PC-3 (cell line): ENCODE data around the gene CHD9. TPM values are rescaled to one million over a fixed set of nuclear protein-coding genes. Genes with fewer than 3 reads are reported as not detected.
A peak's percentile ranks its signal among the peaks of the same experiment; 100 is the strongest.

Experiments used
- ATAC-seq: fragments of 200-7000 bp; cut with Tn5 transposase; 2 replicates; pipeline ENCODE4 v1.9.1; 2020; ENCODE audit warnings: mild to moderate bottlenecking, moderate library complexity
- BruUV-seq: library from RNA; stranded (reverse); fragments of 400-500 nt; replicated peaks from 2 replicates; lab custom pipeline; 2021; lab: Mats Ljungman, UMichigan
- CTCF ChIA-PET: fragments of 300-600 bp; sonication (Branson Sonifier 250); formaldehyde crosslinking; loops from one replicate; lab custom pipeline; 2022; ENCODE audit warnings: antibody characterized with exemption; lab: Charles Lee
- POLR2A ChIA-PET: fragments of 300-600 bp; sonication (Branson Sonifier 250); formaldehyde crosslinking; loops from one replicate; lab custom pipeline; 2022; ENCODE audit warnings: antibody characterized with exemption; ENCODE audit not compliant: unreplicated experiment; lab: Charles Lee
- DNase-seq: peaks from one replicate; pipeline ENCODE4 v3.0.0-alpha.2; 2015
- H2AFZ ChIP-seq: fragments of 300-600 bp; sonication (generic); 2 replicates; pipeline ENCODE4 v1.6.0; 2016; ENCODE audit warnings: antibody characterized with exemption, low read length
- H3F3A ChIP-seq: fragments of 300-600 bp; sonication (generic); one replicate; pipeline ENCODE4 v1.6.0; 2017; ENCODE audit warnings: antibody characterized with exemption, low read length, control low read depth, mild to moderate bottlenecking; ENCODE audit not compliant: unreplicated experiment
- H3K27ac ChIP-seq: fragments of 300-600 bp; sonication (generic); 2 replicates; pipeline ENCODE4 v1.5.1; 2016; ENCODE audit warnings: mild to moderate bottlenecking, low read length
- H3K27me3 ChIP-seq: fragments of 300-600 bp; sonication (generic); 2 replicates; pipeline ENCODE4 v1.6.1; 2016; ENCODE audit warnings: low read length, mixed read lengths
- H3K36me3 ChIP-seq: fragments of 300-600 bp; sonication (generic); 2 replicates; pipeline ENCODE4 v1.6.1; 2016; ENCODE audit warnings: low read depth, mixed run types, low read length, mixed read lengths
- H3K4me1 ChIP-seq: fragments of 300-600 bp; sonication (generic); 2 replicates; pipeline ENCODE4 v1.5.1; 2016; ENCODE audit warnings: low read length; ENCODE audit not compliant: insufficient read depth
- H3K4me2 ChIP-seq: fragments of 300-600 bp; sonication (generic); 2 replicates; pipeline ENCODE4 v1.6.0; 2016; ENCODE audit warnings: low read length
- H3K4me3 ChIP-seq: fragments of 300-600 bp; sonication (generic); 2 replicates; pipeline ENCODE4 v1.5.1; 2016; ENCODE audit warnings: mild to moderate bottlenecking, low read length, mixed read lengths
- H3K79me2 ChIP-seq: fragments of 300-600 bp; sonication (generic); 2 replicates; pipeline ENCODE4 v1.6.1; 2017; ENCODE audit warnings: low read length, mixed read lengths
- H3K9ac ChIP-seq: fragments of 300-600 bp; sonication (generic); 2 replicates; pipeline ENCODE4 v1.6.0; 2016; ENCODE audit warnings: mild to moderate bottlenecking, low read length
- H3K9me2 ChIP-seq: fragments of 300-600 bp; sonication (generic); replicated peaks from 2 replicates; pipeline ENCODE4 v1.6.1; 2016; ENCODE audit warnings: mixed run types, low read length, mixed read lengths
- H3K9me3 ChIP-seq: fragments of 300-600 bp; sonication (generic); 2 replicates; pipeline ENCODE4 v1.6.1; 2016; ENCODE audit warnings: low read length, mixed read lengths
- H4K20me1 ChIP-seq: fragments of 300-600 bp; sonication (generic); 2 replicates; pipeline ENCODE4 v1.6.1; 2016; ENCODE audit warnings: low read length, mixed read lengths
- CTCF ChIP-seq: fragments of 300-600 bp; sonication (generic); conservative IDR thresholded peaks from 2 replicates; pipeline ENCODE4 v1.5.1; 2017; ENCODE audit warnings: antibody characterized with exemption, low read depth, mild to moderate bottlenecking, low read length
- EZH2 ChIP-seq: fragments of 300-600 bp; sonication (generic); IDR thresholded peaks from one replicate; pipeline ENCODE4 v1.6.1; 2017; ENCODE audit warnings: antibody characterized with exemption, mild to moderate bottlenecking, low read length; ENCODE audit not compliant: unreplicated experiment
- EZH2phosphoT487 ChIP-seq: fragments of 300-600 bp; sonication (generic); IDR thresholded peaks from 2 replicates; pipeline ENCODE4 v1.6.1; 2018; ENCODE audit warnings: mild to moderate bottlenecking, antibody characterized with exemption, low read length, borderline replicate concordance
- intact Hi-C: fragments of 100-400 bp; cut with micrococcal nuclease; formaldehyde crosslinking; loops from 2 replicates; pipeline ENCODE4 v1.9.0; 2023
- total RNA-seq: library from RNA; depleted of rRNA; stranded (reverse); fragments of >200 nt; gene quantifications from 2 replicates; pipeline ENCODE4 v1.2.3, GENCODE V29; 2014

The CHD9 gene
- total RNA-seq, 1 experiment from 2014 or later: 13.3 TPM

GRCh38 chr16:53094013-53094630, 39.3 kb downstream of the CHD9 start:
- peak; percentile 19 for ATAC-seq
- H3K27me3 ChIP-seq: no peaks in the 10 kb centered on the region
- no peak overlapping the region for H3K4me2 ChIP-seq

GRCh38 chr16:53097190-53097589, 42.4 kb downstream of the CHD9 start:
- CTCF ChIA-PET: no interaction called here
- H3K79me2 ChIP-seq: 0 out of 2 replicates have a peak, but pooled peaks cover 8% of the 10 kb centered on the region
- ATAC-seq: no peak
- no peaks in the 10 kb centered on the region for H4K20me1 ChIP-seq
- no peaks in the 10 kb centered on the region for H3K9me2 ChIP-seq
- peaks cover 8% of the 10 kb centered on the region for H3K9me3 ChIP-seq
- POLR2A ChIA-PET: no interaction called here
- no TSS peak for BruUV-seq
- no peak overlapping the region for H2AFZ ChIP-seq
- H3K27me3 ChIP-seq: no peaks in the 10 kb centered on the region
- no peak for DNase-seq
- no peak overlapping the region for H3K9ac ChIP-seq
- intact Hi-C loops: no loop called here
- TF ChIP-seq EZH2phosphoT487 (no peak), EZH2 (no peak), CTCF (no peak)
- peaks cover 25% of the 10 kb centered on the region for H3K4me1 ChIP-seq
- H3K4me2 ChIP-seq: no peak overlapping the region
- H3K4me3 ChIP-seq: no peak overlapping the region
- no peak overlapping the region for H3K27ac ChIP-seq
- H3F3A ChIP-seq: peaks cover 7% of the 10 kb centered on the region
- H3K36me3 ChIP-seq: peaks cover 17% of the 10 kb centered on the region; the same call in 1 of the 2 replicates

More at GRCh38 chr16:53094013-53094630, 39.3 kb downstream of the CHD9 start:
- no TSS peak for BruUV-seq
- peaks cover 7% of the 10 kb centered on the region for H3F3A ChIP-seq
- ChIA-PET POLR2A (no interaction called here), CTCF (no interaction called here)
- intact Hi-C loops: no loop called here
- no peaks in the 10 kb centered on the region for H3K9me2 ChIP-seq
- no peak overlapping the region for H2AFZ ChIP-seq
- TF ChIP-seq EZH2: no peak
- no peak for TF ChIP-seq CTCF
- no peak for TF ChIP-seq EZH2phosphoT487
- no peak overlapping the region; the same call in 1 of the 2 replicates for H3K27ac ChIP-seq
- H3K36me3 ChIP-seq: no peaks in the 10 kb centered on the region
- no peaks in the 10 kb centered on the region for H3K9me3 ChIP-seq
- no peaks in the 10 kb centered on the region for H4K20me1 ChIP-seq
- H3K4me3 ChIP-seq: no peak overlapping the region
- 0 out of 2 replicates have a peak, but pooled peaks cover 3% of the 10 kb centered on the region for H3K79me2 ChIP-seq
- H3K9ac ChIP-seq: no peak overlapping the region
- peak; percentile 23 for DNase-seq
- peaks cover 19% of the 10 kb centered on the region for H3K4me1 ChIP-seq
